GM12878 (cell line): Measurements from ENCODE around the gene TMBIM1. TPM values are rescaled to one million over a fixed set of nuclear protein-coding genes. Genes with fewer than 3 reads are reported as not detected.

ENCODE experiments used
- CBX3 ChIP-seq: fragments of 200-600 bp; sonication (generic); IDR thresholded peaks from 2 replicates; pipeline ENCODE4 v1.6.1; 2016; ENCODE audit warnings: low read depth, borderline replicate concordance
- CHD2 ChIP-seq: IDR thresholded peaks from 2 replicates; pipeline ENCODE4 v1.6.1; 2011; ENCODE audit warnings: low read depth, low read length, improper control_type of control experiment, borderline replicate concordance
- CTCF ChIP-seq, 3 experiments: IDR thresholded peaks in 2 of 3; conservative IDR thresholded peaks in 1 of 3; 2 replicates each; pipeline ENCODE4 v1.5.1; 2011; ENCODE audit warnings: low read depth in 3 of 3, low read length in 3 of 3, mild to moderate bottlenecking in 3 of 3, control low read depth in 2 of 3, moderate library complexity in 2 of 3, inconsistent platforms in 1 of 3, mixed read lengths in 1 of 3; ENCODE audit not compliant: control insufficient read depth in 2 of 3, insufficient read depth in 1 of 3; ENCODE audit errors: extremely low read depth in 1 of 3
- CUX1 ChIP-seq: IDR thresholded peaks from 2 replicates; pipeline ENCODE4 v1.6.1; 2012; ENCODE audit warnings: improper control_type of control experiment, low read depth, low read length; ENCODE audit not compliant: insufficient replicate concordance
- E2F4 ChIP-seq: IDR thresholded peaks from 2 replicates; pipeline ENCODE4 v1.6.1; 2012; ENCODE audit warnings: low read depth, low read length, improper control_type of control experiment
- GATAD2B ChIP-seq: fragments of 450-650 bp; conservative IDR thresholded peaks from 2 replicates; pipeline ENCODE4 v1.6.1; 2017; ENCODE audit warnings: low read depth, mild to moderate bottlenecking, moderate library complexity
- IKZF1 ChIP-seq: fragments of 450-650 bp; conservative IDR thresholded peaks from 2 replicates; pipeline ENCODE4 v1.6.1; 2017; ENCODE audit warnings: antibody characterized with exemption, mild to moderate bottlenecking
- IRF4 ChIP-seq: IDR thresholded peaks from 2 replicates; pipeline ENCODE4 v1.6.1; 2011; ENCODE audit warnings: low read depth, low read length
- MYB ChIP-seq: fragments of 150-350 bp; IDR thresholded peaks from 2 replicates; pipeline ENCODE4 v1.6.1; 2014; ENCODE audit warnings: mild to moderate bottlenecking, low read depth, low read length, borderline replicate concordance
- NFXL1 ChIP-seq: fragments of 450-650 bp; IDR thresholded peaks from 2 replicates; pipeline ENCODE4 v1.6.1; 2017; ENCODE audit warnings: antibody characterized with exemption, mild to moderate bottlenecking, borderline replicate concordance
- PRDM15 ChIP-seq: fragments of 450-650 bp; formaldehyde crosslinking; IDR thresholded peaks from 2 replicates; pipeline ENCODE4 v1.4.0; 2020; ENCODE audit warnings: mild to moderate bottlenecking, moderate library complexity
- TCF12 ChIP-seq: IDR thresholded peaks from 2 replicates; pipeline ENCODE4 v1.6.1; 2011; ENCODE audit warnings: low read depth, mild to moderate bottlenecking, low read length
- TCF7 ChIP-seq: IDR thresholded peaks from 2 replicates; pipeline ENCODE4 v1.6.1; 2014; ENCODE audit warnings: antibody characterized with exemption, borderline replicate concordance
- ZSCAN29 ChIP-seq: fragments of 450-650 bp; IDR thresholded peaks from 2 replicates; pipeline ENCODE4 v1.6.1; 2017; ENCODE audit warnings: mild to moderate bottlenecking, moderate library complexity
- polyA plus RNA-seq, 11 experiments: library from polyadenylated mRNA; depleted of rRNA in 4 of 11; unstranded in 6 of 11; stranded (reverse) in 5 of 11; fragments of >200 nt; fragmentation: Nextera tagmentation in 4 of 11; fragmentation: Illumina TruSeq in 1 of 11; extraction: Ambion mirVana in 4 of 11; extraction: Trizol in 1 of 11; gene quantifications; 1 replicate in 1 of 11; 2 replicates in 10 of 11; pipeline versions ENCODE4 v1.2.1 to v1.2.3, GENCODE V29; 2011 to 2016; ENCODE audit warnings: inconsistent platforms in 2 of 11, missing spikeins in 2 of 11, low read depth in 1 of 11
- total RNA-seq, 4 experiments: library from RNA; depleted of rRNA in 3 of 4; stranded (reverse); fragments of >200 nt in 3 of 4; fragmentation: Illumina TruSeq in 1 of 4; extraction: Trizol in 1 of 4; gene quantifications; 2 replicates each; pipeline versions ENCODE4 v1.2.1 to v1.2.3, GENCODE V29; 2013 to 2021

Gene TMBIM1
- total and polyA plus RNA-seq, 10 of the 15 experiments (the other 5 are each of a cell fraction or from before 2014, with no cell fraction given), result 6.1 to 38.3 (median 26.2) TPM

DNA sequence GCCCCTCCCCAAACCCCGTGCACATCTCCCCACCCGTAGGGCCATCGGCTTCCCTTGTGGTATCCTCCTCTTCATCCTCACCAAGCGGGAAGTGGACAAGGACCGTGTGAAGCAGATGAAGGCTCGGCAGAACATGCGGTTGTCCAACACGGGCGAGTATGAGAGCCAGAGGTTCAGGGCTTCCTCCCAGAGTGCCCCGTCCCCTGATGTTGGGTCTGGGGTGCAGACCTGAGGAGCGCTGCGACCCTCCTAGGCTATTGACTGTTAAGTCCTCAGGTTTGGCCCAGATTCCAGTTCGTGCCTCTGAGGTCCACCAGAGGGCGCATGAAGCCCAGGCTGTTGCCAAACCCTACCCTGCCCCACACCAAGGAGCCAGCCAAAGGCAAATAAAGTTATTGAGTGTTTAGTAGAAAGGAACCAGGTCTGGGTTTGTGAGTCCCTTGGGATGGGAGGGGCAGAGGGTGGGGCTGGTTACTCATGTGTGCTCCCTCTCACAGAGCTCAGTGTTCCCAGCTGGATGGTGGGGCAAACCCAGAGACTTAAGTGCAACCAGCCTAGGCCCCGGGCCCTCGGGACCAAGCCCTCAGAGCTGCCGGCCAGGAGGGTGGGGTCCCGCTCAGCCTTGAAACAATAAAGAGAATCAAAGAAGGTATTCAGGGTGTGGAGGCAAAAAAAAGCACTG is 19.6 kb downstream of the TMBIM1 start (continued):
- TF ChIP-seq E2F4, result no peak
- peak; percentile 85 to 95 (median 91); a peak in 5 of 6 replicates for TF ChIP-seq CTCF (IDR thresholded peaks at IDR 0.05 in 2 of 3, conservative IDR thresholded peaks at IDR 0.05 in 1 of 3; ENCODE audit: control insufficient read depth in 2 of 3, extremely low read depth in 1 of 3, insufficient read depth in 1 of 3, low read depth in 3 of 3, low read length in 3 of 3)
- no peak for TF ChIP-seq IKZF1
- no peak for TF ChIP-seq ZSCAN29
- TF ChIP-seq CUX1, result no peak
- no peak for TF ChIP-seq PRDM15 (CRISPR knock-in tag)
- TF ChIP-seq TCF7, result no peak
- TF ChIP-seq CHD2, result no peak
- TF ChIP-seq GATAD2B, result no peak
- no peak for TF ChIP-seq CBX3
- no peak for TF ChIP-seq IRF4
- no peak for TF ChIP-seq MYB
- no peak for TF ChIP-seq NFXL1
- no peak for TF ChIP-seq TCF12
